Neural cell (in vitro differentiated cells): ENCODE measurements around the gene EHMT2. TPM values are rescaled to one million over a fixed set of nuclear protein-coding genes. Genes with fewer than 3 reads are reported as not detected.
A peak's percentile ranks its signal among the peaks of the same experiment; 100 is the strongest.
"Not testable (repeated sequence)": the region's sequence is repeated elsewhere in the genome, so short reads cannot be mapped to it uniquely, and the experiment has no call there.

Experiments used
- H2AFZ ChIP-seq: fragments of 200-600, 300-800 bp; sonication (generic), shearing (Covaris generic); 2 replicates; pipeline ENCODE4 v1.6.0; 2014; ENCODE audit warnings: low read depth, mild to moderate bottlenecking, antibody characterized with exemption, low read length, moderate library complexity
- H3F3A ChIP-seq: fragments of 200-600 bp; shearing (Covaris generic); 2 replicates; pipeline ENCODE4 v1.6.1; 2016; ENCODE audit warnings: mild to moderate bottlenecking, moderate library complexity, mixed read lengths, antibody characterized with exemption, low read length; ENCODE audit not compliant: insufficient read depth, poor library complexity, severe bottlenecking
- H3K27ac ChIP-seq: fragments of 200-600, 300-800 bp; sonication (generic), shearing (Covaris generic); 2 replicates; pipeline ENCODE4 v1.5.1; 2014; ENCODE audit warnings: mild to moderate bottlenecking, low read length, moderate library complexity
- H3K27me3 ChIP-seq: fragments of 300-800, 200-600 bp; sonication (generic), shearing (Covaris generic); 2 replicates; pipeline ENCODE4 v1.6.0; 2014; ENCODE audit warnings: mild to moderate bottlenecking, low read depth, low read length, moderate library complexity; ENCODE audit not compliant: insufficient read depth
- H3K36me3 ChIP-seq: fragments of 300-800, 200-600 bp; sonication (generic), shearing (Covaris generic); 2 replicates; pipeline ENCODE4 v1.5.1; 2014; ENCODE audit warnings: mild to moderate bottlenecking, antibody characterized with exemption, low read length, moderate library complexity; ENCODE audit not compliant: insufficient read depth
- H3K4me2 ChIP-seq: fragments of 300-800, 200-600 bp; sonication (generic), shearing (Covaris generic); 2 replicates; pipeline ENCODE4 v1.6.0; 2014; ENCODE audit warnings: mild to moderate bottlenecking, low read length
- H3K4me3 ChIP-seq: fragments of 300-800, 200-600 bp; sonication (generic), shearing (Covaris generic); 2 replicates; pipeline ENCODE4 v1.5.1; 2014; ENCODE audit warnings: mild to moderate bottlenecking, low read length, moderate library complexity
- H3K79me2 ChIP-seq: fragments of 200-600 bp; shearing (Covaris generic); replicated peaks from 2 replicates; pipeline ENCODE4 v1.6.0; 2014; ENCODE audit warnings: mild to moderate bottlenecking, low read length, moderate library complexity; ENCODE audit not compliant: insufficient read depth
- H3K9ac ChIP-seq: fragments of 300-800, 200-600 bp; sonication (generic), shearing (Covaris generic); 2 replicates; pipeline ENCODE4 v1.6.1; 2016; ENCODE audit warnings: mild to moderate bottlenecking, low read length, mixed read lengths
- H3K9me2 ChIP-seq: fragments of 200-600 bp; shearing (Covaris generic); 2 replicates; pipeline ENCODE4 v1.6.1; 2016; ENCODE audit warnings: mild to moderate bottlenecking, low read length, mixed read lengths; ENCODE audit not compliant: insufficient read depth
- H3K9me3 ChIP-seq: fragments of 200-600, 300-800 bp; sonication (generic), shearing (Covaris generic); 2 replicates; pipeline ENCODE4 v1.6.1; 2016; ENCODE audit warnings: mild to moderate bottlenecking, mixed run types, low read length, moderate library complexity, mixed read lengths
- H4K20me1 ChIP-seq: fragments of 200-600 bp; shearing (Covaris generic); 2 replicates; pipeline ENCODE4 v1.6.1; 2016; ENCODE audit warnings: mild to moderate bottlenecking, mixed run types; ENCODE audit not compliant: insufficient read depth
- CTCF ChIP-seq: fragments of 450-650 bp; IDR thresholded peaks from 2 replicates; pipeline ENCODE4 v1.5.1; 2014; ENCODE audit warnings: antibody characterized with exemption, mild to moderate bottlenecking, moderate library complexity; ENCODE audit not compliant: poor library complexity, severe bottlenecking
- EP300 ChIP-seq: fragments of 450-650 bp; conservative IDR thresholded peaks from 2 replicates; pipeline ENCODE4 v1.6.1; 2014; ENCODE audit warnings: antibody characterized with exemption, mild to moderate bottlenecking, moderate library complexity; ENCODE audit not compliant: poor library complexity, severe bottlenecking
- EZH2 ChIP-seq: fragments of 200-600, 300-800 bp; shearing (Covaris generic), sonication (generic); IDR thresholded peaks from 2 replicates; pipeline ENCODE4 v1.6.1; 2014; ENCODE audit warnings: antibody characterized with exemption, low read length, borderline replicate concordance, mild to moderate bottlenecking; ENCODE audit not compliant: insufficient read depth, poor library complexity, severe bottlenecking
- MXI1 ChIP-seq: fragments of 450-650 bp; conservative IDR thresholded peaks from 2 replicates; pipeline ENCODE4 v1.6.1; 2014; ENCODE audit warnings: antibody characterized with exemption, mild to moderate bottlenecking; ENCODE audit not compliant: poor library complexity, severe bottlenecking
- POLR2AphosphoS5 ChIP-seq: IDR thresholded peaks from 2 replicates; pipeline ENCODE4 v1.6.1; 2012
- RAD21 ChIP-seq: fragments of 450-650 bp; conservative IDR thresholded peaks from 2 replicates; pipeline ENCODE4 v1.6.1; 2014; ENCODE audit warnings: antibody characterized with exemption, mild to moderate bottlenecking, moderate library complexity
- SMC3 ChIP-seq: fragments of 450-650 bp; conservative IDR thresholded peaks from 2 replicates; pipeline ENCODE4 v1.6.1; 2014; ENCODE audit warnings: antibody characterized with exemption, mild to moderate bottlenecking, moderate library complexity; ENCODE audit not compliant: poor library complexity
- TAF1 ChIP-seq: IDR thresholded peaks from 2 replicates; pipeline ENCODE4 v1.6.1; 2012; ENCODE audit warnings: low read depth
- polyA plus RNA-seq: library from polyadenylated mRNA; depleted of rRNA; stranded (reverse); fragments of >200 nt; gene quantifications from 2 replicates; pipeline ENCODE4 v1.2.3, GENCODE V29; 2014
- TF ChIP-seq, protein P1 (sequence below): IDR thresholded peaks from 2 replicates; pipeline ENCODE4 v1.6.1; 2012; ENCODE audit warnings: borderline replicate concordance

The EHMT2 gene
- polyA plus RNA-seq, 1 donor from 2014 or later: 102 TPM

DNA sequence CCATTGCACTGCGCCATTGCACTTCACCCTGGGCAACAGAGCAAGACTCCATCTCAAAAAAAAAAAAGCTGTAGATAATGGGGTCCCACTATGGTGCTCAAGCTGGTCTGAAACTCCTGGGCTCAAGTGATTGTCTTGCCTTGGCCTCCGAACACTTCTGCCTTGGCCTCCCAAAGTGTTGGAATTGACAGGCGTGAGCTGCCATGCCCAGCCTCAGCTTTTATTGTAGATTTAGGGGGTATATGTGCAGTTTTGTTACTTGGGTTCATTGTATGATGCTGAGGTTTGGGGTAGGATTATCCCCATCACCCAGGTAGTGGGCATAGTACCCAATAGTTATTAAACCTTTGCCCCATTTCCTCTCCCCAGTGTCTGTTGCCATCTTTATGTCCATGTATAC lies 58.5 kb downstream of the EHMT2 start:
- H3K79me2 ChIP-seq: peaks cover 29% of the 10 kb centered on the region
- no peaks in the 10 kb centered on the region for H3F3A ChIP-seq
- H3K4me2 ChIP-seq: no peak overlapping the region
- peaks cover 4% of the 10 kb centered on the region for H3K36me3 ChIP-seq
- no peak overlapping the region for H3K27ac ChIP-seq
- no peaks in the 10 kb centered on the region for H4K20me1 ChIP-seq
- no peaks in the 10 kb centered on the region for H3K9me2 ChIP-seq
- H3K9me3 ChIP-seq: no peaks in the 10 kb centered on the region
- H3K9ac ChIP-seq: no peak overlapping the region
- H3K27me3 ChIP-seq: no peaks in the 10 kb centered on the region
- no peak overlapping the region for H2AFZ ChIP-seq
- H3K4me3 ChIP-seq: peak overlapping the region; percentile 98
- no peak for TF ChIP-seq POLR2AphosphoS5
- TF ChIP-seq, protein P1, sequence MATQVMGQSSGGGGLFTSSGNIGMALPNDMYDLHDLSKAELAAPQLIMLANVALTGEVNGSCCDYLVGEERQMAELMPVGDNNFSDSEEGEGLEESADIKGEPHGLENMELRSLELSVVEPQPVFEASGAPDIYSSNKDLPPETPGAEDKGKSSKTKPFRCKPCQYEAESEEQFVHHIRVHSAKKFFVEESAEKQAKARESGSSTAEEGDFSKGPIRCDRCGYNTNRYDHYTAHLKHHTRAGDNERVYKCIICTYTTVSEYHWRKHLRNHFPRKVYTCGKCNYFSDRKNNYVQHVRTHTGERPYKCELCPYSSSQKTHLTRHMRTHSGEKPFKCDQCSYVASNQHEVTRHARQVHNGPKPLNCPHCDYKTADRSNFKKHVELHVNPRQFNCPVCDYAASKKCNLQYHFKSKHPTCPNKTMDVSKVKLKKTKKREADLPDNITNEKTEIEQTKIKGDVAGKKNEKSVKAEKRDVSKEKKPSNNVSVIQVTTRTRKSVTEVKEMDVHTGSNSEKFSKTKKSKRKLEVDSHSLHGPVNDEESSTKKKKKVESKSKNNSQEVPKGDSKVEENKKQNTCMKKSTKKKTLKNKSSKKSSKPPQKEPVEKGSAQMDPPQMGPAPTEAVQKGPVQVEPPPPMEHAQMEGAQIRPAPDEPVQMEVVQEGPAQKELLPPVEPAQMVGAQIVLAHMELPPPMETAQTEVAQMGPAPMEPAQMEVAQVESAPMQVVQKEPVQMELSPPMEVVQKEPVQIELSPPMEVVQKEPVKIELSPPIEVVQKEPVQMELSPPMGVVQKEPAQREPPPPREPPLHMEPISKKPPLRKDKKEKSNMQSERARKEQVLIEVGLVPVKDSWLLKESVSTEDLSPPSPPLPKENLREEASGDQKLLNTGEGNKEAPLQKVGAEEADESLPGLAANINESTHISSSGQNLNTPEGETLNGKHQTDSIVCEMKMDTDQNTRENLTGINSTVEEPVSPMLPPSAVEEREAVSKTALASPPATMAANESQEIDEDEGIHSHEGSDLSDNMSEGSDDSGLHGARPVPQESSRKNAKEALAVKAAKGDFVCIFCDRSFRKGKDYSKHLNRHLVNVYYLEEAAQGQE: no peak
- TF ChIP-seq RAD21: no peak
- TF ChIP-seq EZH2: no peak
- TF ChIP-seq EP300: no peak
- TF ChIP-seq MXI1: no peak
- TF ChIP-seq TAF1: no peak
- no peak for TF ChIP-seq SMC3
- no peak for TF ChIP-seq CTCF

DNA sequence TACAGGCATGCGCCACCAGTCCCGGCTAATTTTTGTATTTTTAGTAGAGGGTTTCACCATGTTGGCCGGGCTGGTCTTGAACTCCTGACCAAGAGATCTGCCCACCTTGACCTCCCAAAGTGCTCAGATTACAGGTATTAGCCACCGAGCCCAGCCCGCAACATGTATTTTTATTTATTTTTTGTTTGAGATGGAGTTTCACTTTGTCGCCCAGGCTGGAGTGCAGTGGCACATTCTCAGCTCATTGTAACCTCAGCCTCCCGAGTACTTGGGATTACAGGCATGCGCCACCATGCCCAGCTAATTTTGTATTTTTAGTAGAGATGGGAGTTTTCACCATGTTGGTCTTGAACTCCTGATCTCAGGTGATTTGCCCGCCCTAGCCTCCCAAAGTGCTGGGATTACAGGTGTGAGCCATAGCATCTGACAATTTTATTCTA lies 59.4 kb downstream of the EHMT2 start:
- not testable (repeated sequence) for H3K9me3 ChIP-seq, H3K27ac ChIP-seq, H3K9ac ChIP-seq, H3F3A ChIP-seq, H3K9me2 ChIP-seq, H3K4me2 ChIP-seq, H2AFZ ChIP-seq, H3K36me3 ChIP-seq, H4K20me1 ChIP-seq, H3K27me3 ChIP-seq
- Histone ChIP-seq H3K79me2 (peaks cover 29% of the 10 kb centered on the region), H3K4me3 (peak overlapping the region; percentile 98)
